ENCODE measurements around the gene DNAH2.
"Not testable (repeated sequence)": the region's sequence is repeated elsewhere in the genome, so short reads cannot be mapped to it uniquely, and the experiment has no call there.

Gene DNAH2

DNA sequence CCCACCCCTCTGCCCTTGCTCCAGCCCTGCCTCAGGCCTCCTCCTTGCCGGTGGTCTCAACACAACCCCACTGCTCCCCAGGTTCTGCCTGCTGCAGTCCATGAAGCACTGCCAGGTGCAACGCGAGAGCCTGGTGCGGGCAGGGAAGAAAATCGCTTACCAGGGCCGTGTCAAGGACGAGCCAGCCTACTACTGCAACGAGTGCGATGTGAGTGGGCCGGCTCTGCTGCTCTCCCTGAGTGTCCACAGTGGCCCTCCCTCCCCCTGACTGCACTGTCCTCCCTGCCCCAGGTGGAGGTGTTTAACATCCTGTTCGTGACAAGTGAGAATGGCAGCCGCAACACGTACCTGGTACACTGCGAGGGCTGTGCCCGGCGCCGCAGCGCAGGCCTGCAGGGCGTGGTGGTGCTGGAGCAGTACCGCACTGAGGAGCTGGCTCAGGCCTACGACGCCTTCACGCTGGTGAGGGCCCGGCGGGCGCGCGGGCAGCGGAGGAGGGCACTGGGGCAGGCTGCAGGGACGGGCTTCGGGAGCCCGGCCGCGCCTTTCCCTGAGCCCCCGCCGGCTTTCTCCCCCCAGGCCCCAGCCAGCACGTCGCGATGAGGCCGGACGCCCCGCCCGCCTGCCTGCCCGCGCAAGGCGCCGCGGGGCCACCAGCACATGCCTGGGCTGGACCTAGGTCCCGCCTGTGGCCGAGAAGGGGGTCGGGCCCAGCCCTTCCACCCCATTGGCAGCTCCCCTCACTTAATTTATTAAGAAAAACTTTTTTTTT is 135.6 kb downstream of the DNAH2 start:
- DNase-seq = no peak

GRCh38 chr17:7853691-7854038 is 136.1 kb downstream of the DNAH2 start:
- no peak for DNase-seq

DNA sequence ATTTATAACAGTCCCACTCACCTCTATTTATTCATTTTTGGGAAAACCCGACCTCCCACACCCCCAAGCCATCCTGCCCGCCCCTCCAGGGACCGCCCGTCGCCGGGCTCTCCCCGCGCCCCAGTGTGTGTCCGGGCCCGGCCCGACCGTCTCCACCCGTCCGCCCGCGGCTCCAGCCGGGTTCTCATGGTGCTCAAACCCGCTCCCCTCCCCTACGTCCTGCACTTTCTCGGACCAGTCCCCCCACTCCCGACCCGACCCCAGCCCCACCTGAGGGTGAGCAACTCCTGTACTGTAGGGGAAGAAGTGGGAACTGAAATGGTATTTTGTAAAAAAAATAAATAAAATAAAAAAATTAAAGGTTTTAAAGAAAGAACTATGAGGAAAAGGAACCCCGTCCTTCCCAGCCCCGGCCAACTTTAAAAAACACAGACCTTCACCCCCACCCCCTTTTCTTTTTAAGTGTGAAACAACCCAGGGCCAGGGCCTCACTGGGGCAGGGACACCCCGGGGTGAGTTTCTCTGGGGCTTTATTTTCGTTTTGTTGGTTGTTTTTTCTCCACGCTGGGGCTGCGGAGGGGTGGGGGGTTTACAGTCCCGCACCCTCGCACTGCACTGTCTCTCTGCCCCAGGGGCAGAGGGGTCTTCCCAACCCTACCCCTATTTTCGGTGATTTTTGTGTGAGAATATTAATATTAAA is 136.7 kb downstream of the DNAH2 start:
- DNase-seq = no peak

DNA sequence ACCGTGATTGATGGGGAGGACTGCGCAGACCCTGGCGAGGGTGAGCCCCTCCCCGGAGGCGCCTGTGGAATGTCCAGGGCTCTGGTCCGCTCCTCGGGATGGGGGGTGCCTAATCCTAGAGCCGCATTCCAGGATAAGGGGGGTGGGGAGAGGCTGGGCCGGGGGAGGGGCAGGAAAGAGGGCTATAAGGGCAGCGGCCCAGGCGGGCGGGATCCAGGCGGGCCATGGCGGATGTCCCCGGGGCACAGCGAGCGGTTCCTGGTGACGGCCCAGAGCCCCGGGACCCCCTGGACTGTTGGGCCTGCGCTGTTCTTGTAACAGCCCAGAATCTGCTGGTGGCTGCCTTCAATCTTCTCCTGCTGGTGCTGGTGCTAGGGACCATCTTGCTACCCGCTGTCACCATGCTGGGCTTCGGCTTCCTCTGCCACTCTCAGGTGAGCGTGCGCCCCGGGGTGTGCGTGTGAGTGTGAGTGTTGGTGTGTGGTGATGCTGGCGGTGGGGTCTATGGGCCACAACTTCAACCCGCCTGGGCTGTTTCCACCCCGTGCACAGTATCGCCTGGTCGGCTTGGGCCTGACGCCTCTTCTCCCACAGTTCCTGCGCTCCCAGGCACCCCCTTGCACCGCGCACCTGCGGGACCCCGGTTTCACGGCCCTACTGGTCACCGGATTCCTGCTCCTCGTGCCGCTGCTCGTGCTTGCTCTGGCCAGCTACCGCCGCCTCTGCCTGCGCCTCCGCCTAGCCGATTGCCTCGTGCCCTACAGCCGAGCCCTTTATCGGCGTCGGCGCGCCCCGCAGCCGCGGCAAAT is 137.5 kb downstream of the DNAH2 start, which contains the start of gene TMEM88:
TMEM88 (plus strand) TSS at position 216 of the 809 bp plus-strand sequence; CDS start at position 225, 9 bp downstream.
- no peak for DNase-seq

GRCh38 chr17:7855660-7856010 is 138.1 kb downstream of the DNAH2 start:
- DNase-seq = no peak

- DNase-seq = no peak
Observed at GRCh38 chr17:7856011-7856810, 138.7 kb downstream of the DNAH2 start.

DNA sequence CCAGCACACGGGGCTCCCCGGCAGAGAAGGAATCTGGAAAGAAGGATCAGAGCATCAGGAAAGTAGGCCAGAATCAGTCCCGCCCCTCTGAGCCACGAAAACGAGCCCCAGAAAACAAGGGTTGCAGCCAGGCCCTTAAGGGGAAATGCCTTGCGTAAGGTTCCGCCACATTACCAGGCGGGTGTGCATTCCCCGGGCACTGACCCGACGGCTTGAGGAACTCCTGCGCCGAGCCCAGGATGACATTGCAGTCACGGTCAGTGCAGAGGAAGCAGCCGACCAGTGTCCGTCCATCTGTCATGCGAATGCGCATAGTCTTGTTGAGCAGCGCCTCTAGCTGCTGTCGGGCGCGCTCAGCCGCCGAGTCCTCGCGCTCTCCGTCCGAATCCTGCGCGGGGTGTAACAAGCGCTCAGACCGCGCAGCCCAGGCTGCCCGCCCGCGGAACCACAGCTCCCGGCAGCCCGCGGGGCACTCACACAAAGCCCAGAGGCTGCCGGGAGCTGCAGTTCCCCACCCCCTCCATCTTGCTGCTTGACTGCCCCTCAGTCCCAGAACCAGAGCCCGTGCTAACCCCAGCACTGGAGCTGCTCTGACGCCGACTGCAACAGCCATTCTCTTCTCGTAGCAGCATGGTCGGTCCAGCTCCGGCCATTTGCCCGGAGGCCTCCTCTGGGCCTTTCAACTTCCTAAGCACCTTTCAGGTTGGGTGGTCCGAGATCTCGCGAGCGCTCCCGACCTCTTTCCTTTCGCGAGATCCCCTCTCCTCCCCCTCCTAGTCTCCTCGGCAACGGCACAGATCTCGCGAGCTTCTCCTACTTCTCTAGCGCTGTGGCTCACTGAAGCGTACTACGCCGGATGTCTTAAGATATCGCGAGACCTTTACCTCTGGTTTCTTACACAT is 139.5 kb downstream of the DNAH2 start, which contains the start of gene NAA38:
NAA38 (minus strand) TSS at position 749 of the 902 bp plus-strand sequence; CDS start at position 653, 96 bp downstream.
- peak; percentile 98 for DNase-seq

- DNase-seq = peak; percentile 88
Observed at GRCh38 chr17:7857713-7858521, 140.4 kb downstream of the DNAH2 start, which contains the start of gene CYB5D1. TSS of gene CYB5D1 (plus strand) at chr17:7858003. CDS start at chr17:7858135, 132 bp downstream.

GRCh38 chr17:7858522-7858810 is 140.9 kb downstream of the DNAH2 start:
- no peak for DNase-seq

DNA sequence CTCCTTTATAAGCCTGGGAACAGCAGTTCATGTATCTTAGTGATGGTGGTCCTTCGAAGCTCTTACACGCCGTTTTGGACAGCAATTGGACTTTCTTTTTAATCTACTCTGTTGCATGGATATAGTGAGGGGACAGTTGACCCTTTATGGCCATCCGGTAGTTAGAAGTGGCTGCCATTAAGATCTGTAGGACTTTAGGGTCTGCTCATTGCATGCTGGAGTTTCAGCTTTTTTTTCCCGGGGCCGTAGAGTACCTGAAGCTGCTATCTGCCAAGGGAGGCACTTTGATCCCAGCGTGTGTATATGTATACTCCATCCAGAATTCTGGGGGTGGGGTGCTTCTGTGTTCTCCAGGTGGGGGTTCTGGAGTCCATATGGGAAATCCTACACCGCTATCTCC is 141.5 kb downstream of the DNAH2 start:
- DNase-seq = no peak

DNA sequence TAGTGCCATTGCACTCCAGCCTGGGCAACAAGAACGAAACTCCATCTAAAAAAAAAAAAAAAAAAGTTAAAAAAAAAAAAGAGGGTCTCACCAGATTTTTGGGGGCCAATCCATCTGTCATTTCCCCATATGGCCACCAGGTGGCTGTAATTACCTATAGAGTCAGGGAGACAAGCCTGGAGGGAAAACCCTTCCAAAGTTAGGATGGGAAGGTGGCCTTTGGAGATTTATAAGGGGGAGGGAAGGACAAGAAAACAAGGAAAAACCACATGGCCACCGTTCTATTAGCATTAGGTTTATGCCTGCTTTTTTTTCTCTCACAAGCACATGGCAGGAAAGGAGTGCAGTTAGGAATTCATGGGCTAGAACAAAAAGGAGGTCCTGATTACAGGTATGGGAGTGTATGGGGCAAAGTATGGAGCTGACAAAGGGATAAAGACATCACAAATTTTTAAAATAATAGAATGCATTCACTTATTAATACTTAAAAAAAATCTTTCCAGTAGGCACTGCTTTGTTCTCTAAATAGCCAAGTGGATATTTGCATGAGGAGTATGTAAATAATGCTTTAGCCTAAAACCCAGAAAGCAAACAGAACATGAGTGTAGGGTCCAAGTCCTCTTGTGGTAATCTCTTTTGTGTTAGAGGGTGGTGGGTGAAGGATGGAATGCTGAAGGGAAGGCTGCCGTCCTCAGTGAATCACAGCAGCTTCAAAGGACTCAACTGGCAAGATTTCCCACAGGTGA is 145.3 kb downstream of the DNAH2 start:
- peak; percentile 40 for DNase-seq

DNA sequence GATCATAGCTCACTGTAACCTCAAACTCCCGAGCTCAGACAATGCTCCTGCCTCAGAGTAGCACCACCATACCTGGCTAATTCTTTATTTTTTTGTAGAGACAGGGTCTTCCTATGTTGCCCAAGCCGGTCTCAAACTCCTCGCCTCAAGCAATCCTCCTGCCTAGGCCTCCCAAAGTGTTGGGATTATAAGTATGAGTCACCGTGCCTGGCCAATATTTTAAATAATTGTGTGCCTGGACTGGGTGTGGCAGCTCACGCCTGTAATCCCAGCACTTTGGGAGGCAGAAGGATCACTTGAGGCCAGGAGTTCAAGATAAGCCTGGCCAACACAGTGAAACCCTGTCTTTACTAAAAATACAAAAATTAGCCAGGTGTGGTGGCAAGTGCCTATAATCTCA is 146.8 kb downstream of the DNAH2 start:
- DNase-seq = not testable (repeated sequence)

- no peak for DNase-seq
Observed at GRCh38 chr17:7864995-7865650, 147.6 kb downstream of the DNAH2 start.

GRCh38 chr17:7867881-7868329 is 150.4 kb downstream of the DNAH2 start:
- DNase-seq = no peak

DNA sequence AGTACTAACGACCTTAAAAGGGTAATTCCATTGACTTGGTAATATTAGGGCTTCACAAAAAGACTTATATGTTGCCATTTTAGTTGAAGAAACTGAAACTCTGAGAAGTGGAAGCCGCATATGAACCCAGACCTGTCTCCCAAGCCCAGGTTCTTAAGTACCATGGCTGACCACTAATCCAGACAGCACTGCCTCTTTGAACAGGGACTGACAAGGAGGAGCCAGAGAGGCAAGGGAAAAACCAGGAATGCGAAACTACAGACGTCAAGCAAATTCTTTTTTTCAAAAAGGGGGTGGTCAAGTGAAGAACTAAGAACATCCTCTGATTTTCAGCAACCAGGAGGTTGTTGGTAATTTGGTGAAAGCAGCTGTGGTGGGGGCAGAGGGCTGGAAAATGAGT is 155.5 kb downstream of the DNAH2 start:
- no peak for DNase-seq

GRCh38 chr17:7875804-7876370 is 158.3 kb downstream of the DNAH2 start:
- DNase-seq = no peak

DNA sequence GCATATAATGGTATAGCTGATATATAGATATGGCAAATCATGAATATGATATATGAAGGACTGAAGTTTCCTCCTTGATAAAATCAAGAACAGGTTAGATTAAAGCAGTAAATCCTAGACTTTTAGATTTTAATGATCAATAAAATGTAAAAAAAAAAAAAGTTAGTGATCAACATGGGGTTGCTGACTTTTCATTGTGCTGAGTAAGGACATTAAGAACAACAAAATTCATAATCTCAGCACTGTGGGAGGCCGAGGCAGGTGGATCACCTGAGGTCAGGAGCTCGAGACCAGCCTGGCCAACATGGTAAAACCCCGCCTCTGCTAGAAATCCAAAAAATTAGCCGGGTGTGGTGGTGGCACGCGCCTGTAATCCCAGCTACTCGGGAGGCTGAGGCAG is 160.7 kb downstream of the DNAH2 start:
- no peak for DNase-seq

DNA sequence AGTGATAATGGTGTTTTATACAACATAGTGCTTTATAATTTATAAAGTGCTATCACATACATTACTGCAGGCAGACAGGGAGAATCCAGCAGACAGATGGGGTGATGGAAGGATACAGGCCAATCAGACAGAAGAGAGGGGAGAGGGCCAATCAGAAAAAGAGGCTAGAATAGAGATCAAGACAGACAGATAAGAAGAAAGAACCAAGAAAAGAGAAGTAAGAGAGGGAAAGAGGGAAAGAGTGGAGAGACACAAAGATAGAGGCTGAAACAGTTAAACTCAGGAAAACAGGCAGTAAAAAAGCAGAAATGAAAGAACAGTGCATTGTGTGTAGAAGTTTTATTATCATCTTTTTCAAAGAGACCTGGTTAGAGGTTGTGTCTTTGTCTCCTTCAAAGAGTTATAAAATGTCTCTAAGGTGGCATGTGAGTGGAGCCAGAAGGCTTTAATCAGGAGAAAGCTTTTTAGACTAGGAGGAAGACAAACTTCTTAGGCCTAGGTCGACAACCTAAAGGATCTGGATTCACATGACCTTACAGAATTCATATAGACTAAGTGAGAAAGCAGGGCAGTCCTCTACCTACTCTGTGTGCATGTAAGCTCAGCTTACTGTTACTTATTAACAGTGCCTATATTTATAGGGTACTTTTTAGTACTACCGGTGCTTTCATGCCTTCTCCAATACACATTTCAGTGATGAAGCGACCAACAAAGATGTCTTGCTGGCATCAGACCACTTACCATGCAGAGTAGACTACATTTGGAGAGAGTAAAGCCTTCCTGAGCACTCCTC is 162.7 kb downstream of the DNAH2 start:
- no peak for DNase-seq
